Head of caudate nucleus (tissue), 42 donors: ENCODE data around the gene SMG1.
A peak's percentile ranks its signal among the peaks of the same experiment; 100 is the strongest.
"Not testable (repeated sequence)": the region's sequence is repeated elsewhere in the genome, so short reads cannot be mapped to it uniquely, and the experiment has no call there.

ENCODE experiments used
- DNase-seq, 42 donors: peaks; one replicate each; pipeline versions ENCODE4 v3.0.0 to v3.0.0-alpha.2; 2020 to 2021; ENCODE audit warnings: mixed read lengths in 7 of 42
- intact Hi-C: fragments of 100-400 bp; cut with DNase I; formaldehyde crosslinking; loops from one replicate; pipeline ENCODE4 v1.15.0; 2022

SMG1 gene

DNA sequence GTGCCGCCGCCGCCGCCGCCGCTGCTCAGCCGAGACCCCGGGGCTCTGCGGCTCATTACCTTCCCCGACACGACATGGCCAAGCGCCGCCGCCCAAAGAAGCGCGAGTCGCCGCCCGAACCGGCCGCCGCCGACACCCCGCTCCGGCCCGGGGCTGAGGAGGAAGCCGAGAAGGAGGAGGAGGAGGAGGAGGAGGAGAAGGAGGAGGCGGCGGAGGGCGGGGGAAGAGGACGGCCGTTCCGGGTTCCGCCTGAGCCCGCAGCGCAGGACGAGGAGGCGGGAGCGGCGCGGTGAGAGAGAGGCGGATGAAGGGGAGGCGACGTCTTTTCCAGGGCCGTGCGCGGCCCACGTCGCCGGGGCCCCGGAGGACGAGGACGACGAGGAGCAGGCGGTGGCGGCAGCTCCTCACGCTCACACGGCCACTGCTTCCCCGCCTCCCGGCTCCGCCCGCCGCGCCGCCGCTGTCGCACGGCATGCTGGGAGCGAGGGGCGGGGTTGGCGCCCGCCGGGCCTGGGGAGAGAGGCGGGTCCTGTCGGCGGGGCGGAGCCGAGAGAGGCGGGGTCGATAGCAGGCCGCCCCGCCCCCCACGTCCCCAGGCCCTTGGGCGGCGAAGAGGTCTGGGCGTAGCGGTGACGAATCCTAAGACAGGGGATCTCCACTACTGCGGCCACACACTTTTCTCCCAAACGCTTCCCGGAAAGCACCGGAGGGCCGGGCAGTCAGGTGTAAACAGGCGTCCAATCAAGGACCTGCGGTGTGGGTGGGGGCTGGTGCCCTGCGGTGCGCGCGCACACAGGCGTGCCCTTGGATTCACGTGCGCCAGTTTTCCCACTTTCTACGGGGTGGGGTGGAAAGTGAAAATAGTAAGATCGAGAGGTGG lies at the start of gene SMG1:
SMG1 (minus strand) TSS at position 423 of the 880 bp plus-strand sequence; CDS start at position 56, 367 bp downstream.
- DNase-seq: peak; percentile 76 to 96 (median 92)
- intact Hi-C loops: loop anchor here (5.0 to 10.0 kb wide), 2 partner anchors 124 to 139 kb away; partner anchors contain the start of genes ARL6IP1 and COQ7

DNA sequence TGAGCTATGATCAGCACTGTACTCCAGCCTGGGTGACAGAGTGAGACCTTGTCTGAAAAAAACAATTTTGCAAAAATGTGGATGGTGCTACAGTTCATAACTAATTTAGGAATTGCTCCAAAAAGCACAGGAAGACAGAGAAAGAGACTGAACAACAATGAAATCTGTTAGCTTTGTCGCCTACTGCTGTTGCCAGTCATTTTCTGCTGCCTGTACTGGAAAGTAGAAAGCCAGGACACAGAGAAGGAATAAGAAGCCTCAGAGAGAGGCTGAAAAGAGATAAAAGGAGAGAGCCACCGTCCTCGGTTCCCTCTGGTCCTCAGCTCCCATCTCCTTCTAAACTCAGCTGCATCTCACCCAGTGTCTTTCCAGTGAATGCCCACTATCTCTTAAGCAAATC lies 48.9 kb upstream of the SMG1 start:
- no peak for DNase-seq
- intact Hi-C loops: no loop called here

- intact Hi-C loops: loop anchor here (2.0 kb wide), 1 partner anchor 169 kb away; the partner anchor contains the start of gene ARL6IP1
- no peak for DNase-seq
These were observed 43.6 kb upstream of the SMG1 start for GRCh38 chr16:18969855-18970240.

- intact Hi-C loops: loop anchor here (2.0 kb wide), 1 partner anchor 168 kb away; the partner anchor contains the start of gene ARL6IP1
- DNase-seq: peak; percentile 76 to 98 (median 94)
These were observed 43.0 kb upstream of the SMG1 start for GRCh38 chr16:18969050-18969854.

GRCh38 chr16:18966791-18967190 lies 40.6 kb upstream of the SMG1 start:
- no peak for DNase-seq
- intact Hi-C loops: no loop called here

DNA sequence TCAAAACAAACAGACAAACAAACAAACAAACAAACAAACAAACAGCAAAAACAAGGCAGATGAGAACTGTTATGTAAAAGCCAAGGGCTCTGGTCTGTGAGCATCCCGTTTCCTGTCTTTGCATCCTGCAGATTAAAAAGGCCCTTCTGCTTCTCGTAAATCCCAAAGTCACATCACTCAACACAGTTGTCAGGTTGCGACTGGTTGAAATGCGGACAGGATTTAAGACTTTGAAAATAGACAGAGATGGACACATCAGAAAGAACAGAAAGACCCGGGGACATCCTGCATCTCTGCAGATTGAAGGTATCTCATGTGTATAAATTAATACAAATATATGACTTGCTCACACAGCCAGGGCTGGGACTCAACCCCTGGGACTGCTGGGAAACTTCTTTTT lies 39.3 kb upstream of the SMG1 start:
- no peak for DNase-seq
- intact Hi-C loops: no loop called here

- intact Hi-C loops: no loop called here
- no peak for DNase-seq
These were observed 32.9 kb upstream of the SMG1 start for GRCh38 chr16:18959031-18959505.

GRCh38 chr16:18958621-18959029 lies 32.4 kb upstream of the SMG1 start:
- intact Hi-C loops: no loop called here
- no peak for DNase-seq

GRCh38 chr16:18956658-18957241 lies 30.5 kb upstream of the SMG1 start:
- DNase-seq, intact Hi-C loops: not testable (repeated sequence)

GRCh38 chr16:18955874-18956580 lies 29.8 kb upstream of the SMG1 start:
- intact Hi-C loops: not testable (repeated sequence)

GRCh38 chr16:18953547-18953946 lies 27.3 kb upstream of the SMG1 start:
- intact Hi-C loops: no loop called here

More at GRCh38 chr16:18955874-18956580, 29.8 kb upstream of the SMG1 start:
- DNase-seq: not testable (repeated sequence)

DNA sequence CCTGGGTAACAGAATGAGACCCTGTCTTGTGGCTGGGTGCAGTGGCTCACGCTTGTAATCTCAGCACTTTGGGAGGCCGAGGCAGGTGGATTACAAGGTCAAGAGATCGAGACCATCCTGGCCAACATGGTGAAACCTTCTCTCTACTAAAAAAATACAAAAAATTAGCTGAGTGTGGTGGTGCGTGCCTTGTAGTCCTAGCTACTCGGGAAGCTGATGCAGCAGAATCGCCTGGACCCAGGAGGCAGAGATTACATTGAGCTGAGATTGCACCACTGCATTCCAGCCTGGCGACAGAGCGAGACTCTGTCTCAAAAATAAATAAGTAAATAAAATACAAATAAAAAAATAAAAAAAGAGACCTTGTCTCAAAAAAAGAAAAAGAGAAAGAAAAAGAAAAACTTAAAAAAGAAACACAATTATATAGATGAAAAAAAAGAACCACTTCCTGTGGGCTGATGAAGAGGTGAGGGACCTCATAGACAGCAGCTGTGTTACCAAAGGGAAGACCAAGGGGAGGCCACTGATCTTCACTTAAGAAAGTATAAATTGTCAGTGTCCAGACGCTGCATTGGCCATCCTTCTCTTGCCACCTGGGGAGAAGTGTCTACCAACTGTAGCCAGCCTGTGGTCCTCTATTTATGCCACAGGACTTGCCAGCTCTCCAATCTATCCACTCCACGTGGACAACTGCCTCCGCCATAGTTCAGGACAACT lies 24.4 kb upstream of the SMG1 start:
- intact Hi-C loops: no loop called here
- no peak for DNase-seq

More at GRCh38 chr16:18953547-18953946, 27.3 kb upstream of the SMG1 start:
- no peak for DNase-seq

DNA sequence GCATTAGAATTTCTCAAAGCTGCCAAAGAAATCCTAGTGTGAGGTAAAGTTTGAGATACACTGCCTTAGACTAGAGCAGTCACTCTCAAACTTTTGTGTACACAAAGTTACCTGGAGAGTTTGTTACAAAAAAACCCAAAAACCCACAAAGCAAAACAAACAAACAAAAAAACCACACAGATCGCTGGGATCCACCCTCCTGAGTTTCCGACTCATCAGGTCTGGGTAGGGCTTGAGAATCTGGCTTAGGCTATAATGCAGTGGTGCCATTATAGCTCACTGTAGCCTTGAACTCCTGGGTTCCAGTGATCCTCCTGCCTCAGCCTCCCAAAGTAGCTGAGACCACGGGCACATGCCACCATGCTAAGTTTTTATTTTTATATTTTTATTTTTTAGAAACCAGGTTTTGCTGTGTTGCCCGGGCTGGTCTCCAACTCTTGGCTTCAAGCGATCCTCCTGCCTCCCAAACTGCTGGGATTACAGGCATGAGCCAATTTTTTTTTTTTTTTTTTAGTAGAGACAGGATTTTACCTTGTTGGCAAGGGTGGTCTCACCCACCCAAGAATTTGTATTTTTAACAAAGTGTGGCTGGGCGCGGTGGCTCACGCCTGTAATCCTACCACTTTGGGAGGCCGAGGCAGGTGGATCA lies 22.3 kb upstream of the SMG1 start:
- intact Hi-C loops: no loop called here
- no peak for DNase-seq

DNA sequence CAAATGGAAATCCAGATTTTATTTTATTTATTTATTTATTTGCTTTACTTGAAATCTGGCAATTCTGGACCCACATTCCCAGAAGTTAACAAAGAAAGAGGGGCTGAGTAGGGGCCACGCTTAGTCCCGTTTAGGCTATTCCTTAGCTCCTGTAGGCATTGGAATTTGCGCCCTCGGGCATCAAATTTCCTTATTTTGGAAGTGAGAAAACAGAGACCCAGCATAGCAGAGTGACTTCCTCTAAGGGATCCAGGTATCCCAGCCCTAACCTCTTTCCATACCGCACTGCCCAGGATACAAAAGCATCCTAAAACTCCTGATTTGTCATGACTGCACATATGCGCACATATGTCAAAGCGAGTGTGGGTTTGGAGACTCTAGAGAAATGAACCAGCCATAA lies 19.0 kb upstream of the SMG1 start:
- no peak for DNase-seq
- intact Hi-C loops: no loop called here

DNA sequence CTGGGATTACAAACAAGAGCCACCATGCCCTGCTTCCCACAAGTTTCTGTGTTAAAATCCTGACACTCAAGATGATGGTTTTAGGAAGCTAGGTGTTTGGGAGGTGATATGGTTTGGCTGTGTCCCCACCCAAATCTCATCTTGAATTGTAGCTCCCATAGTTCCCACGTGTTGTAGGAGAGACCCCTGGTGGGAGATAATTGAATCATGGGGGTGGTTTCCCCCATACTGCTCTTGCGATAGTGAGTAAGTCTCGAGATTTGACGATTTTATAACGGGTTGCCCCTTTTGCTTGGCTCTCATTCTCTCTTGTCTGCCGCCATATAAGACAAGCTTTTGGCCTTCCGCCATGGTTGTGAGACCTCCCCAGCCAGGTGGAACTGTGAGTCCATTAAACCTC lies 17.2 kb upstream of the SMG1 start:
- intact Hi-C loops: no loop called here
- DNase-seq: peak in 1 of 42 donors; percentile 5

DNA sequence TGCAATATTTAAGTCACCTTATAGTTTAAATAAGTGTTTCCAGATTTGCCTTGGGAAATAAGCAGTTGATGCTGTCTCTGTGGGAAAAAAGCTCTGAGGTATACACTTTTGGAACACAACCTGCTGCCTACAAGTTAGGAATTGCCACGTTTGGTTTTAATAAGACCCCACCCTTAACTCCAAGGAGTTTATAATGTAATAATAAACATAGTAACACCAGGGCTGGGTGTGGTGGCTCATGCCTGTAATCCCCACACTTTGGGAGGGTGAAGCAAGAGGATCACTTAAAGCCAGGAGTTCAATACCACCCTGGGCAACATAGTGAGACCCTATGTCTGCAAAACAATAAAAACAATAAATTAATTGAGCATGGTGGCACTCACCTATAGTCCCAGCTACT lies 15.9 kb upstream of the SMG1 start:
- no peak for DNase-seq
- intact Hi-C loops: no loop called here

GRCh38 chr16:18941471-18941870 lies 15.3 kb upstream of the SMG1 start:
- intact Hi-C loops: no loop called here
- no peak for DNase-seq

GRCh38 chr16:18938986-18939385 lies 12.8 kb upstream of the SMG1 start:
- intact Hi-C loops: no loop called here

More at GRCh38 chr16:18938986-18939385, 12.8 kb upstream of the SMG1 start:
- DNase-seq: no peak
